SK-N-SH (cell line): ENCODE results near the gene RAB11B. TPM values are rescaled to one million over a fixed set of nuclear protein-coding genes. Genes with fewer than 3 reads are reported as not detected.

Experiments used
- CTCF ChIA-PET: fragments of 300-600, 350-600 bp; formaldehyde crosslinking; extraction: SDS; loops from one replicate; lab custom pipeline; 2021; lab: Yijun Ruan, JAX
- POLR2A ChIA-PET: fragments of 350-600 bp; sonication (Branson Sonifier 250); formaldehyde crosslinking; extraction: SDS; loops from one replicate; lab custom pipeline; 2020; ENCODE audit warnings: antibody characterized with exemption, inconsistent platforms; lab: Yijun Ruan, JAX
- DNase-seq: peaks from one replicate; pipeline ENCODE4 v3.0.0; 2012
- H2AFZ ChIP-seq: fragments of 200-600 bp; sonication (generic); 2 replicates; pipeline ENCODE4 v1.8.1; 2016; ENCODE audit warnings: antibody characterized with exemption, mild to moderate bottlenecking, low read depth
- H3F3A ChIP-seq: fragments of 200-600 bp; sonication (generic); replicated peaks from 2 replicates; pipeline ENCODE3; 2016; ENCODE audit warnings: antibody characterized with exemption, mild to moderate bottlenecking; ENCODE audit not compliant: insufficient read depth
- H3K27ac ChIP-seq, 2 experiments: fragments of 200-500 bp in 1 of 2; fragments of 200-600 bp in 1 of 2; sonication (Bioruptor generic) in 1 of 2; sonication (generic), shearing (Covaris generic) in 1 of 2; 2 replicates each; pipeline versions ENCODE4 v1.5.1 to v1.6.1; 2014 to 2016; ENCODE audit warnings: low read depth in 2 of 2, inconsistent platforms in 1 of 2, low read length in 1 of 2, mild to moderate bottlenecking in 1 of 2, mixed read lengths in 1 of 2
- H3K27me3 ChIP-seq: fragments of 200-600 bp; sonication (generic), shearing (Covaris generic); 2 replicates; pipeline ENCODE4 v1.6.1; 2016; ENCODE audit warnings: mixed run types; ENCODE audit not compliant: insufficient read depth
- H3K36me3 ChIP-seq, 2 experiments: fragments of 200-500 bp in 1 of 2; fragments of 200-600 bp in 1 of 2; sonication (Bioruptor generic) in 1 of 2; sonication (generic) in 1 of 2; replicated peaks in 1 of 2; 2 replicates each; pipeline versions ENCODE3 to v1.5.1; 2014 to 2016; ENCODE audit warnings: low read length in 1 of 2, mild to moderate bottlenecking in 1 of 2; ENCODE audit not compliant: insufficient read depth in 2 of 2, control insufficient read depth in 1 of 2
- H3K4me1 ChIP-seq, 2 experiments: fragments of 200-500 bp in 1 of 2; fragments of 200-600 bp in 1 of 2; sonication (Bioruptor generic) in 1 of 2; sonication (generic), shearing (Covaris generic) in 1 of 2; 2 replicates each; pipeline versions ENCODE4 v1.5.1 to v1.6.1; 2014 to 2016; ENCODE audit warnings: low read depth in 1 of 2, low read length in 1 of 2, mixed run types in 1 of 2; ENCODE audit not compliant: insufficient read depth in 2 of 2, control insufficient read depth in 1 of 2
- H3K4me2 ChIP-seq: fragments of 200-600 bp; sonication (generic), shearing (Covaris generic); 2 replicates; pipeline ENCODE4 v1.6.1; 2017; ENCODE audit warnings: mixed run types
- H3K4me3 ChIP-seq, 2 experiments: fragments of 200-500 bp in 1 of 2; fragments of 200-600 bp in 1 of 2; sonication (Bioruptor generic) in 1 of 2; sonication (generic), shearing (Covaris generic) in 1 of 2; 2 replicates each; pipeline versions ENCODE4 v1.5.1 to v1.8.1; 2014 to 2016; ENCODE audit warnings: low read depth in 2 of 2, inconsistent platforms in 1 of 2, low read length in 1 of 2, mild to moderate bottlenecking in 1 of 2, mixed read lengths in 1 of 2, moderate library complexity in 1 of 2
- H3K79me2 ChIP-seq: fragments of 200-600 bp; sonication (generic); 2 replicates; pipeline ENCODE4 v1.8.1; 2017; ENCODE audit warnings: mild to moderate bottlenecking; ENCODE audit not compliant: insufficient read depth
- H3K9ac ChIP-seq: fragments of 200-600 bp; sonication (generic); 2 replicates; pipeline ENCODE4 v1.6.1; 2017; ENCODE audit warnings: mixed run types
- H3K9me2 ChIP-seq: fragments of 200-600 bp; sonication (generic); 2 replicates; pipeline ENCODE4 v1.6.1; 2017; ENCODE audit warnings: mixed run types
- H3K9me3 ChIP-seq: fragments of 200-600 bp; sonication (generic); 2 replicates; pipeline ENCODE4 v1.6.1; 2017; ENCODE audit warnings: mixed run types, mild to moderate bottlenecking, moderate library complexity
- H4K20me1 ChIP-seq: fragments of 200-600 bp; sonication (generic); 2 replicates; pipeline ENCODE4 v1.6.1; 2017; ENCODE audit warnings: mild to moderate bottlenecking, mixed run types; ENCODE audit not compliant: insufficient read depth
- CHD2 ChIP-seq: fragments of 150-350 bp; IDR thresholded peaks from 2 replicates; pipeline ENCODE4 v1.6.1; 2018; ENCODE audit warnings: low read length; ENCODE audit not compliant: partially characterized antibody
- ELF1 ChIP-seq: IDR thresholded peaks from 2 replicates; pipeline ENCODE4 v1.4.0; 2012
- EP300 ChIP-seq, 2 experiments: IDR thresholded peaks; 2 replicates each; pipeline versions ENCODE4 v1.4.0 to v1.6.1; 2012; ENCODE audit warnings: borderline replicate concordance in 1 of 2, low read depth in 1 of 2, low read length in 1 of 2
- EZH2phosphoT487 ChIP-seq: fragments of 200-600 bp; sonication (generic); IDR thresholded peaks from 2 replicates; pipeline ENCODE4 v1.6.1; 2017; ENCODE audit warnings: low read depth, mixed run types, mild to moderate bottlenecking, antibody characterized with exemption, moderate library complexity, borderline replicate concordance
- FOSL2 ChIP-seq: IDR thresholded peaks from 2 replicates; pipeline ENCODE4 v1.4.0; 2012; ENCODE audit warnings: low read depth, mild to moderate bottlenecking, moderate library complexity, borderline replicate concordance
- MAX ChIP-seq: IDR thresholded peaks from 2 replicates; pipeline ENCODE4 v1.4.0; 2012; ENCODE audit warnings: low read depth
- MEF2A ChIP-seq: IDR thresholded peaks from 2 replicates; pipeline ENCODE4 v1.4.0; 2012; ENCODE audit warnings: low read depth, borderline replicate concordance
- NRF1 ChIP-seq: IDR thresholded peaks from 2 replicates; pipeline ENCODE4 v1.6.1; 2012; ENCODE audit warnings: low read depth, mild to moderate bottlenecking, low read length
- PBX3 ChIP-seq: IDR thresholded peaks from 2 replicates; pipeline ENCODE4; 2012
- POLR2AphosphoS5 ChIP-seq: IDR thresholded peaks from 2 replicates; pipeline ENCODE4 v1.6.1; 2012; ENCODE audit warnings: low read depth, low read length
- RAD21 ChIP-seq: IDR thresholded peaks from 2 replicates; pipeline ENCODE4 v1.6.1; 2012; ENCODE audit warnings: mild to moderate bottlenecking, low read length
- RCOR1 ChIP-seq: fragments of 150-350 bp; IDR thresholded peaks from 2 replicates; pipeline ENCODE4 v1.6.1; 2017; ENCODE audit warnings: antibody characterized with exemption, low read length
- REST ChIP-seq: IDR thresholded peaks from 2 replicates; pipeline ENCODE4 v1.6.1; 2012; ENCODE audit warnings: mild to moderate bottlenecking, low read depth, low read length, moderate library complexity
- SIN3A ChIP-seq: IDR thresholded peaks from 2 replicates; pipeline ENCODE4 v1.6.1; 2012; ENCODE audit warnings: low read depth, mild to moderate bottlenecking, low read length, moderate library complexity, borderline replicate concordance
- SMC3 ChIP-seq: IDR thresholded peaks from 2 replicates; pipeline ENCODE4 v1.6.1; 2012; ENCODE audit warnings: low read depth, low read length, improper control_type of control experiment
- USF2 ChIP-seq: fragments of 150-350 bp; IDR thresholded peaks from 2 replicates; pipeline ENCODE4 v1.6.1; 2017; ENCODE audit warnings: antibody characterized with exemption, low read length, low read depth, borderline replicate concordance
- YY1 ChIP-seq: IDR thresholded peaks from 2 replicates; pipeline ENCODE4 v1.4.0; 2012; ENCODE audit warnings: low read depth, mild to moderate bottlenecking
- ZBTB33 ChIP-seq: IDR thresholded peaks from 2 replicates; pipeline ENCODE4 v1.4.0; 2012; ENCODE audit warnings: low read depth, borderline replicate concordance
- WGBS: methylation state at CpG from one replicate; pipeline ENCODE4 v1.1.6; 2017; ENCODE audit warnings: low lambda C conversion rate; 5-methylcytosine and 5-hydroxymethylcytosine counted together
- polyA plus RNA-seq, 3 experiments: library from polyadenylated mRNA; depleted of rRNA; stranded (reverse); fragments of >200 nt; gene quantifications; 2 replicates each; pipeline ENCODE4 v1.2.3, GENCODE V29; 2012

RAB11B gene
- polyA plus RNA-seq, 1 of the 3 experiments (the other 2 are of a cell fraction): 127 TPM

- no peak overlapping the region for H3K9ac ChIP-seq
- H2AFZ ChIP-seq: no peak overlapping the region
- no peak for TF ChIP-seq EP300 (IDR thresholded peaks at IDR 0.05; ENCODE audit: borderline replicate concordance in 1 of 2, low read depth in 1 of 2, low read length in 1 of 2)
- TF ChIP-seq ZBTB33: no peak
- no peak for TF ChIP-seq ELF1
- TF ChIP-seq RCOR1: no peak
- TF ChIP-seq MAX: no peak
- TF ChIP-seq NRF1: no peak
- TF ChIP-seq POLR2AphosphoS5: no peak
- no peak for TF ChIP-seq SIN3A
- ChIA-PET POLR2A (no interaction called here), CTCF (interaction anchor here (1.0 kb wide), 1 partner anchor 148 kb away, joined by 3 read pairs; no protein-coding TSS in a partner anchor)
- H3K9me2 ChIP-seq: no peaks in the 10 kb centered on the region
- WGBS: 84% methylated on average over 12 of the region's 20 CpGs
- DNase-seq: no peak
- H3K4me3 ChIP-seq: no peak overlapping the region
- H3K4me2 ChIP-seq: no peak overlapping the region
- no peaks in the 10 kb centered on the region for H3K9me3 ChIP-seq
- H3K36me3 ChIP-seq: no peaks in the 10 kb centered on the region
- no peaks in the 10 kb centered on the region for H4K20me1 ChIP-seq
- H3K4me1 ChIP-seq: 0 out of 4 replicates have a peak, but pooled peaks cover 0 to 3% of the 10 kb centered on the region in 2 experiments
- no peaks in the 10 kb centered on the region for H3F3A ChIP-seq
- H3K27me3 ChIP-seq: no peaks in the 10 kb centered on the region
- no peak overlapping the region for H3K27ac ChIP-seq
- no peaks in the 10 kb centered on the region for H3K79me2 ChIP-seq
Observed at GRCh38 chr19:8430650-8431049, 40.5 kb downstream of the RAB11B start.

GRCh38 chr19:8438236-8438635 is 48.1 kb downstream of the RAB11B start:
- H3K4me2 ChIP-seq: no peak overlapping the region
- ChIA-PET POLR2A (no interaction called here), CTCF (interaction anchor here (0.7 to 4.2 kb wide), 2 partner anchors 67 to 84 kb away, joined by 3 to 14 read pairs; no protein-coding TSS in a partner anchor)
- H3F3A ChIP-seq: no peaks in the 10 kb centered on the region
- H4K20me1 ChIP-seq: no peaks in the 10 kb centered on the region
- H2AFZ ChIP-seq: no peak overlapping the region
- H3K9me3 ChIP-seq: no peaks in the 10 kb centered on the region
- no peaks in the 10 kb centered on the region for H3K79me2 ChIP-seq
- no peaks in the 10 kb centered on the region for H3K27me3 ChIP-seq
- peaks cover 0 to 4% of the 10 kb centered on the region in 2 experiments for H3K36me3 ChIP-seq
- H3K4me1 ChIP-seq: 0 out of 4 replicates have a peak, but pooled peaks cover 0 to 3% of the 10 kb centered on the region in 2 experiments
- no peak for DNase-seq
- no peak overlapping the region for H3K9ac ChIP-seq
- H3K4me3 ChIP-seq: no peak overlapping the region
- no peak for TF ChIP-seq REST
- TF ChIP-seq USF2: no peak
- TF ChIP-seq POLR2AphosphoS5: no peak
- TF ChIP-seq MEF2A: no peak
- TF ChIP-seq FOSL2: no peak
- no peak for TF ChIP-seq MAX
- no peak for TF ChIP-seq EZH2phosphoT487
- TF ChIP-seq PBX3: no peak
- TF ChIP-seq RAD21: no peak
- TF ChIP-seq SMC3: no peak
- TF ChIP-seq ELF1: no peak
- no peak for TF ChIP-seq CHD2
- no peak for TF ChIP-seq NRF1
- no peak for TF ChIP-seq YY1
- TF ChIP-seq SIN3A: no peak
- WGBS: 98% methylated on average over 11 of the region's 12 CpGs
- H3K9me2 ChIP-seq: no peaks in the 10 kb centered on the region
- no peak overlapping the region for H3K27ac ChIP-seq
